Transverse colon (tissue), 4 donors: ENCODE data around the gene VRTN. TPM values are rescaled to one million over a fixed set of nuclear protein-coding genes. Genes with fewer than 3 reads are reported as not detected.
A peak's percentile ranks its signal among the peaks of the same experiment; 100 is the strongest.

Experiments
- DNase-seq: peaks from one replicate; pipeline ENCODE4 v3.0.0-alpha.2; 2019
- H3K27ac ChIP-seq, 4 donors: fragments of 200-600 bp; sonication (generic); 2 replicates each; pipeline ENCODE4 v1.5.1; 2016 to 2018; ENCODE audit warnings: inconsistent platforms in 4 of 4
- H3K27me3 ChIP-seq: fragments of 200-600 bp; sonication (generic); 2 replicates; pipeline ENCODE4 v1.5.1; 2017; ENCODE audit warnings: inconsistent platforms
- H3K36me3 ChIP-seq, 4 donors: fragments of 200-600 bp; sonication (generic); 2 replicates each; pipeline ENCODE4 v1.5.1; 2017 to 2019; ENCODE audit warnings: inconsistent platforms in 4 of 4
- H3K4me1 ChIP-seq, 4 donors: fragments of 200-600 bp; sonication (generic); 2 replicates each; pipeline ENCODE4 v1.5.1; 2017 to 2020; ENCODE audit warnings: inconsistent platforms in 4 of 4
- H3K4me3 ChIP-seq, 4 donors: fragments of 200-600 bp; sonication (generic); 1 replicate in 1 of 4; 2 replicates in 3 of 4; pipeline versions ENCODE4 v1.5.1 to v1.6.1; 2017 to 2019; ENCODE audit warnings: inconsistent platforms in 4 of 4
- H3K9me3 ChIP-seq, 2 donors: fragments of 200-600 bp; sonication (generic); 2 replicates each; pipeline ENCODE4 v1.5.1; 2017 to 2019; ENCODE audit warnings: inconsistent platforms in 2 of 2
- CTCF ChIP-seq, 5 experiments: fragments of 200-600 bp in 3 of 5; fragments of 450-650 bp in 2 of 5; sonication (generic) in 3 of 5; IDR thresholded peaks; 1 replicate in 2 of 5; 2 replicates in 3 of 5; pipeline ENCODE4 v1.5.1; 2016 to 2017; ENCODE audit warnings: antibody characterized with exemption in 5 of 5, inconsistent platforms in 3 of 5, mild to moderate bottlenecking in 2 of 5, moderate library complexity in 1 of 5
- EP300 ChIP-seq: sonication (generic); formaldehyde crosslinking; IDR thresholded peaks from one replicate; pipeline ENCODE4 v1.6.1; 2017; ENCODE audit warnings: antibody characterized with exemption, low read depth
- POLR2A ChIP-seq: fragments of 450-650 bp; IDR thresholded peaks from one replicate; pipeline ENCODE4 v1.6.1; 2016; ENCODE audit warnings: antibody characterized with exemption, mild to moderate bottlenecking, moderate library complexity
- POLR2AphosphoS5 ChIP-seq, 3 donors: sonication (generic); formaldehyde crosslinking; IDR thresholded peaks; one replicate each; pipeline ENCODE4 v1.6.1; 2016; ENCODE audit warnings: antibody characterized with exemption in 3 of 3
- WGBS, 2 donors: methylation state at CpG; one replicate each; pipeline ENCODE4 v1.1.5; 2018; ENCODE audit warnings: low coverage in 1 of 2; 5-methylcytosine and 5-hydroxymethylcytosine counted together
- in situ Hi-C, 4 donors: fragments of 200-750 bp; cut with MboI; loops; one replicate each; pipeline versions ENCODE4 v1.15.0 to v1.15.1; 2017; ENCODE audit warnings: low sequenced_read_pairs in 3 of 4, low pct_ligation_motif_present in 1 of 4, low pct_unique_long_range_greater_than_20kb in 1 of 4
- intact Hi-C: fragments of 100-400 bp; cut with DNase I; formaldehyde crosslinking; loops from one replicate; pipeline ENCODE4 v1.15.1; 2023; ENCODE audit warnings: low total_unique reads
- total RNA-seq, 4 donors: library from RNA; depleted of rRNA; stranded (reverse); fragments of >200 nt; gene quantifications; one replicate each; pipeline ENCODE4 v1.1.0, GENCODE V29; 2016

The VRTN gene
- total RNA-seq, 4 donors from 2014 or later = not detected

DNA sequence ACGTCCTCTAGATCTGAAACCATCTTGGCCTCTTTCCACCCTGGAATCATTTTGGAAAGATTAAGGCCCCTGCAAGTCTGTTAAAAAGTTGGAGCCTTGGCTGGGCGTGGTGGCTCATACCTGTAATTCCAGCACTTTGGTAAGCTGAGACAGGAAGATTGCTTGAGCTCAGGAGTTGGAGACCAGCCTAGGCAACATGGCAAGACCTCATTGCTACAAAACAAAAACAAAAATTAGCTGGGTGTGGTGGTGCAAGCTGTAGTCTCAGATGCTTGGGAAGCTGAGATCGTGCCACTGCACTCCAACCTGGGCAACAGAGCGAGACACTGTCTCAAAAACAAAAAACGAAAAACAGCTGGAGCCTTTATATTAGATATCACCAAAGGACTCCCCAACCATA lies 34.7 kb upstream of the VRTN start:
- Histone ChIP-seq H3K4me3 (no peak overlapping the region), H3K9me3 (no peaks in the 10 kb centered on the region), H3K4me1 (no peaks in the 10 kb centered on the region), H3K36me3 (no peaks in the 10 kb centered on the region), H3K27me3 (peaks cover 13% of the 10 kb centered on the region), H3K27ac (no peak overlapping the region)
- TF ChIP-seq POLR2A (no peak), EP300 (no peak), POLR2AphosphoS5 (IDR thresholded peaks at IDR 0.05) (no peak), CTCF (IDR thresholded peaks at IDR 0.05) (no peak)
- intact Hi-C loops (no loop called here), in situ Hi-C loops (no loop called here)
- DNase-seq = no peak
- 72 to 81% methylated on average over 4 to 5 of the region's 5 CpGs for WGBS, 2 donors

GRCh38 chr14:74314576-74314975 lies 33.7 kb upstream of the VRTN start:
- Histone ChIP-seq H3K27me3 (peaks cover 13% of the 10 kb centered on the region), H3K4me3 (no peak overlapping the region), H3K36me3 (no peaks in the 10 kb centered on the region), H3K9me3 (no peaks in the 10 kb centered on the region), H3K4me1 (no peaks in the 10 kb centered on the region), H3K27ac (no peak overlapping the region)
- intact Hi-C loops = no loop called here
- WGBS, 2 donors = 69 to 76% methylated on average over 4 of the region's 4 CpGs
- in situ Hi-C loops = no loop called here
- no peak for DNase-seq
- TF ChIP-seq POLR2A = no peak
- TF ChIP-seq CTCF (IDR thresholded peaks at IDR 0.05) = no peak
- no peak for TF ChIP-seq POLR2AphosphoS5 (IDR thresholded peaks at IDR 0.05)
- no peak for TF ChIP-seq EP300

DNA sequence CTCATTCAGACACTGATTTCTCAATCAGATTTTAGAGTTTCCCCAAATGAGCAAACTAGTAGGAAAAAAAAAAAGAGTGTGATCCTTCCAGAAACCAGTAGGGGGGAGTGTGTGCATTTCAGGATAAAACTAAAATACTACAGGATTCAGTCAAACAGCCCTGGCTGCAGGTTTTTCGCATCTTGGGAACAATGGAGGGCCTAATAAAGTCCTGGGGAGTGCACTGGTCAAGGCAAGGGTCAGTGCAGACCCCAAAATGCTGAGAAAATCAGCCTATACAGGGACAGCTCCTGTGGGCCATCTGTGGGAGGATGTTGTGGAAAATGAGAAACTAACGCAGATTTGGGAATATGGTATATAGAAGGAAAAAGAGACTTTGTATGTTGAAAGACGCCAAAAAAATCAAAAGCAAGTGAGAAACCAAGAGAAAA lies 23.3 kb upstream of the VRTN start:
- intact Hi-C loops = no loop called here
- no peaks in the 10 kb centered on the region for H3K4me1 ChIP-seq
- H3K27ac ChIP-seq = no peak overlapping the region
- 59 to 78% methylated on average over 2 to 3 of the region's 3 CpGs for WGBS, 2 donors
- peaks cover 22% of the 10 kb centered on the region for H3K27me3 ChIP-seq
- H3K36me3 ChIP-seq = no peaks in the 10 kb centered on the region
- no peak for DNase-seq
- H3K9me3 ChIP-seq = no peaks in the 10 kb centered on the region
- TF ChIP-seq CTCF (IDR thresholded peaks at IDR 0.05) (peak; percentile 38 to 62 (median 49)), POLR2AphosphoS5 (IDR thresholded peaks at IDR 0.05) (no peak)
- in situ Hi-C loops = no loop called here
- no peak overlapping the region for H3K4me3 ChIP-seq

GRCh38 chr14:74325446-74325845 lies 22.8 kb upstream of the VRTN start:
- no peak for DNase-seq
- H3K27ac ChIP-seq = no peak overlapping the region
- no peaks in the 10 kb centered on the region for H3K36me3 ChIP-seq
- intact Hi-C loops = no loop called here
- H3K4me3 ChIP-seq = no peak overlapping the region
- no peaks in the 10 kb centered on the region for H3K9me3 ChIP-seq
- H3K27me3 ChIP-seq = peaks cover 22% of the 10 kb centered on the region
- no peaks in the 10 kb centered on the region for H3K4me1 ChIP-seq
- WGBS, 2 donors = 65 to 77% methylated on average over 3 of the region's 3 CpGs
- in situ Hi-C loops = no loop called here
- TF ChIP-seq CTCF (IDR thresholded peaks at IDR 0.05) (no peak), POLR2A (no peak), POLR2AphosphoS5 (IDR thresholded peaks at IDR 0.05) (no peak), EP300 (no peak)
